HL-60 (cell line): ENCODE measurements around the gene BMPER.

Experiments used
- CTCF ChIP-seq: IDR thresholded peaks from one replicate; pipeline ENCODE4 v1.5.1; 2011; ENCODE audit warnings: low read length, control low read depth, inconsistent platforms; ENCODE audit not compliant: insufficient read depth
- GABPA ChIP-seq: IDR thresholded peaks from 2 replicates; pipeline ENCODE4 v1.6.1; 2012; ENCODE audit warnings: low read depth
- POLR2AphosphoS5 ChIP-seq: IDR thresholded peaks from 2 replicates; pipeline ENCODE4 v1.6.1; 2012; ENCODE audit warnings: low read depth
- REST ChIP-seq: IDR thresholded peaks from 2 replicates; pipeline ENCODE4 v1.6.1; 2012; ENCODE audit warnings: low read depth; ENCODE audit not compliant: insufficient replicate concordance

GRCh38 chr7:34191771-34192479, 286.6 kb downstream of the BMPER start:
- TF ChIP-seq CTCF (no peak), REST (no peak), POLR2AphosphoS5 (no peak), GABPA (no peak)
